ENCODE results near the gene ARID3A.

Gene ARID3A

GRCh38 chr19:931860-932647, 6.2 kb downstream of the ARID3A start:
- peaks cover 28 to 77% of the 10 kb centered on the region in 2 donors for H3K36me3 ChIP-seq (replicated peaks in 1 of 2; ENCODE audit: control insufficient read depth in 2 of 2, insufficient read depth in 2 of 2, low read length in 2 of 2)
- H3K27ac ChIP-seq (replicated peaks; ENCODE audit: low read length), result no peak overlapping the region
- WGBS, 2 donors (ENCODE audit: extremely low coverage in 2 of 2, insufficient read length in 2 of 2, insufficient replicate concordance in 1 of 2), result no CpG with 5 or more reads among the region's 32 CpGs

GRCh38 chr19:932648-933552, 7.1 kb downstream of the ARID3A start:
- Histone ChIP-seq H3K27ac (replicated peaks; ENCODE audit: low read length) (peak overlapping the region; percentile 59), H2AFZ (ENCODE audit: low read length) (no peak overlapping the region), H3K4me2 (ENCODE audit: insufficient read depth, low read length, poor library complexity, severe bottlenecking) (peak overlapping the region; percentile 18), H4K91ac (ENCODE audit: low read depth, low read length, poor library complexity) (no peak overlapping the region), H3K79me1 (ENCODE audit: low read depth, low read length) (peaks cover 34% of the 10 kb centered on the region), H4K8ac (ENCODE audit: low read depth, low read length) (peak overlapping the region; percentile 65), H3K14ac (ENCODE audit: low read length) (peak overlapping the region; percentile 94), H3K9ac (ENCODE audit: low read depth, low read length, poor library complexity) (peak overlapping the region; percentile 81), H3K23ac (ENCODE audit: low read depth, low read length, poor library complexity) (peak overlapping the region; percentile 43), H2AK5ac (ENCODE audit: low read depth, low read length) (peak overlapping the region; percentile 81), H3K36me3 (replicated peaks in 1 of 2; ENCODE audit: control insufficient read depth in 2 of 2, insufficient read depth in 2 of 2, low read length in 2 of 2) (peaks cover 32 to 80% of the 10 kb centered on the region in 2 donors), H3K4me1 (ENCODE audit: control insufficient read depth in 2 of 2, insufficient read depth in 1 of 2, low read depth in 1 of 2, low read length in 2 of 2) (peaks cover 4 to 9% of the 10 kb centered on the region in 2 donors), H2BK120ac (ENCODE audit: low read depth, low read length) (no peak overlapping the region), H3K27me3 (ENCODE audit: control insufficient read depth in 3 of 3, insufficient read depth in 3 of 3, low read depth in 1 of 3, low read length in 3 of 3) (no peaks in the 10 kb centered on the region), H3K4ac (ENCODE audit: low read length) (peak overlapping the region; percentile 84), H3K4me3 (ENCODE audit: low read length in 2 of 2) (no peak overlapping the region), H3K18ac (ENCODE audit: low read length) (peak overlapping the region; percentile 94), H2BK12ac (ENCODE audit: low read length) (peak overlapping the region; percentile 41), H3K9me3 (replicated peaks in 1 of 2; ENCODE audit: control insufficient read depth in 2 of 2, insufficient read depth in 1 of 2, low read depth in 1 of 2, low read length in 2 of 2) (peaks cover 0 to 3% of the 10 kb centered on the region in 2 donors), H2BK15ac (ENCODE audit: low read length) (no peak overlapping the region), H2BK5ac (ENCODE audit: low read length) (peak overlapping the region; percentile 90)
- no peak for DNase-seq (ENCODE audit: low spot score)
- WGBS, 2 donors (ENCODE audit: extremely low coverage in 2 of 2, insufficient read length in 2 of 2, insufficient replicate concordance in 1 of 2), result no CpG with 5 or more reads among the region's 54 CpGs

More at GRCh38 chr19:931860-932647, 6.2 kb downstream of the ARID3A start:
- Histone ChIP-seq H2BK120ac (ENCODE audit: low read depth, low read length) (no peak overlapping the region), H2BK5ac (ENCODE audit: low read length) (peak overlapping the region; percentile 90), H3K23ac (ENCODE audit: low read depth, low read length, poor library complexity) (peak overlapping the region; percentile 6), H2BK12ac (ENCODE audit: low read length) (peak overlapping the region; percentile 41), H3K14ac (ENCODE audit: low read length) (no peak overlapping the region), H4K91ac (ENCODE audit: low read depth, low read length, poor library complexity) (no peak overlapping the region), H3K18ac (ENCODE audit: low read length) (no peak overlapping the region), H3K4me2 (ENCODE audit: insufficient read depth, low read length, poor library complexity, severe bottlenecking) (no peak overlapping the region), H4K8ac (ENCODE audit: low read depth, low read length) (no peak overlapping the region), H3K27me3 (ENCODE audit: control insufficient read depth in 3 of 3, insufficient read depth in 3 of 3, low read depth in 1 of 3, low read length in 3 of 3) (no peaks in the 10 kb centered on the region), H3K4ac (ENCODE audit: low read length) (no peak overlapping the region), H2AK5ac (ENCODE audit: low read depth, low read length) (peak overlapping the region; percentile 70), H3K9ac (ENCODE audit: low read depth, low read length, poor library complexity) (no peak overlapping the region), H3K9me3 (replicated peaks in 1 of 2; ENCODE audit: control insufficient read depth in 2 of 2, insufficient read depth in 1 of 2, low read depth in 1 of 2, low read length in 2 of 2) (no peaks in the 10 kb centered on the region), H2AFZ (ENCODE audit: low read length) (no peak overlapping the region), H3K79me1 (ENCODE audit: low read depth, low read length) (peaks cover 32% of the 10 kb centered on the region), H3K4me1 (ENCODE audit: control insufficient read depth in 2 of 2, insufficient read depth in 1 of 2, low read depth in 1 of 2, low read length in 2 of 2) (peaks cover 8 to 12% of the 10 kb centered on the region in 2 donors), H2BK15ac (ENCODE audit: low read length) (no peak overlapping the region), H3K4me3 (ENCODE audit: low read length in 2 of 2) (no peak overlapping the region)
- no peak for DNase-seq (ENCODE audit: low spot score)

GRCh38 chr19:933553-933882, 7.7 kb downstream of the ARID3A start:
- H3K14ac ChIP-seq (ENCODE audit: low read length), result no peak overlapping the region
- no peak overlapping the region for H2AK5ac ChIP-seq (ENCODE audit: low read depth, low read length)
- no peak overlapping the region for H3K4me3 ChIP-seq (ENCODE audit: low read length in 2 of 2)
- H2BK120ac ChIP-seq (ENCODE audit: low read depth, low read length), result no peak overlapping the region
- peaks cover 35% of the 10 kb centered on the region for H3K79me1 ChIP-seq (ENCODE audit: low read depth, low read length)
- no peak overlapping the region for H2BK15ac ChIP-seq (ENCODE audit: low read length)
- no peaks in the 10 kb centered on the region for H3K27me3 ChIP-seq (ENCODE audit: control insufficient read depth in 3 of 3, insufficient read depth in 3 of 3, low read depth in 1 of 3, low read length in 3 of 3)
- peaks cover 37 to 81% of the 10 kb centered on the region in 2 donors for H3K36me3 ChIP-seq (replicated peaks in 1 of 2; ENCODE audit: control insufficient read depth in 2 of 2, insufficient read depth in 2 of 2, low read length in 2 of 2)
- peak overlapping the region; percentile 90 for H2BK5ac ChIP-seq (ENCODE audit: low read length)
- DNase-seq (ENCODE audit: low spot score), result no peak
- H3K23ac ChIP-seq (ENCODE audit: low read depth, low read length, poor library complexity), result no peak overlapping the region
- no peak overlapping the region for H2AFZ ChIP-seq (ENCODE audit: low read length)
- H4K8ac ChIP-seq (ENCODE audit: low read depth, low read length), result no peak overlapping the region
- H2BK12ac ChIP-seq (ENCODE audit: low read length), result no peak overlapping the region
- no peak overlapping the region for H3K4ac ChIP-seq (ENCODE audit: low read length)
- H3K27ac ChIP-seq (replicated peaks; ENCODE audit: low read length), result no peak overlapping the region
- peaks cover 0 to 3% of the 10 kb centered on the region in 2 donors for H3K9me3 ChIP-seq (replicated peaks in 1 of 2; ENCODE audit: control insufficient read depth in 2 of 2, insufficient read depth in 1 of 2, low read depth in 1 of 2, low read length in 2 of 2)
- no peak overlapping the region for H3K9ac ChIP-seq (ENCODE audit: low read depth, low read length, poor library complexity)
- no CpG with 5 or more reads among the region's 14 CpGs for whole genome bisulfite sequencing, 2 donors (ENCODE audit: extremely low coverage in 2 of 2, insufficient read length in 2 of 2, insufficient replicate concordance in 1 of 2)
- peak overlapping the region; percentile 81 for H3K18ac ChIP-seq (ENCODE audit: low read length)
- no peak overlapping the region for H4K91ac ChIP-seq (ENCODE audit: low read depth, low read length, poor library complexity)
- H3K4me1 ChIP-seq (ENCODE audit: control insufficient read depth in 2 of 2, insufficient read depth in 1 of 2, low read depth in 1 of 2, low read length in 2 of 2), result peaks cover 4 to 7% of the 10 kb centered on the region in 2 donors
- H3K4me2 ChIP-seq (ENCODE audit: insufficient read depth, low read length, poor library complexity, severe bottlenecking), result peak overlapping the region; percentile 18

All from neuronal stem cell (in vitro differentiated cells).